Osteocyte (in vitro differentiated cells): ENCODE measurements around the gene LAMC2. TPM values are rescaled to one million over a fixed set of nuclear protein-coding genes. Genes with fewer than 3 reads are reported as not detected.

Experiments used
- DNase-seq: peaks from one replicate; pipeline ENCODE4 v3.0.0; 2021; ENCODE audit warnings: mixed read lengths; ENCODE audit not compliant: unreplicated experiment; ENCODE audit errors: extremely low spot score
- H3K27ac Mint-ChIP-seq: one replicate; pipeline ENCODE4 v1.8.0; 2021; ENCODE audit warnings: mild to moderate bottlenecking, mixed read lengths; ENCODE audit not compliant: unreplicated experiment
- H3K27me3 Mint-ChIP-seq: one replicate; pipeline ENCODE4 v1.8.0; 2021; ENCODE audit warnings: mixed read lengths; ENCODE audit not compliant: unreplicated experiment
- H3K36me3 Mint-ChIP-seq: one replicate; pipeline ENCODE4 v1.8.0; 2021; ENCODE audit warnings: mixed read lengths; ENCODE audit not compliant: unreplicated experiment
- H3K4me1 Mint-ChIP-seq: one replicate; pipeline ENCODE4 v1.8.0; 2021; ENCODE audit warnings: mixed read lengths; ENCODE audit not compliant: unreplicated experiment
- H3K4me3 Mint-ChIP-seq: one replicate; pipeline ENCODE4 v1.8.0; 2021; ENCODE audit warnings: mild to moderate bottlenecking, moderate library complexity, mixed read lengths; ENCODE audit not compliant: unreplicated experiment
- H3K9me3 Mint-ChIP-seq: one replicate; pipeline ENCODE4 v1.8.0; 2021; ENCODE audit warnings: mixed read lengths; ENCODE audit not compliant: unreplicated experiment
- CTCF ChIP-seq: fragments of 200-600 bp; sonication (generic); IDR thresholded peaks from 2 replicates; pipeline ENCODE4 v1.5.0; 2021; ENCODE audit warnings: antibody characterized with exemption, mild to moderate bottlenecking, moderate library complexity
- total RNA-seq: library from RNA; stranded (reverse); gene quantifications from 2 replicates; pipeline ENCODE4 v1.2.1, GENCODE V29; 2021

LAMC2 gene
- total RNA-seq, 1 donor from 2014 or later: 3.5 TPM

GRCh38 chr1:183205196-183205781 lies 19.2 kb downstream of the LAMC2 start:
- TF ChIP-seq CTCF: no peak

GRCh38 chr1:183206538-183207122 lies 20.6 kb downstream of the LAMC2 start:
- H3K36me3 Mint-ChIP-seq: no peaks in the 10 kb centered on the region
- DNase-seq: no peak
- TF ChIP-seq CTCF: no peak

More at GRCh38 chr1:183205196-183205781, 19.2 kb downstream of the LAMC2 start:
- Mint-ChIP-seq H3K4me3 (no peak overlapping the region), H3K36me3 (no peaks in the 10 kb centered on the region), H3K27me3 (no peaks in the 10 kb centered on the region), H3K27ac (no peak overlapping the region), H3K4me1 (no peaks in the 10 kb centered on the region), H3K9me3 (no peaks in the 10 kb centered on the region)
- DNase-seq: no peak

GRCh38 chr1:183209533-183210158 lies 23.6 kb downstream of the LAMC2 start:
- H3K27me3 Mint-ChIP-seq: no peaks in the 10 kb centered on the region
- no peak overlapping the region for H3K4me3 Mint-ChIP-seq
- no peaks in the 10 kb centered on the region for H3K9me3 Mint-ChIP-seq

More at GRCh38 chr1:183206538-183207122, 20.6 kb downstream of the LAMC2 start:
- Mint-ChIP-seq H3K9me3 (no peaks in the 10 kb centered on the region), H3K4me1 (no peaks in the 10 kb centered on the region), H3K27ac (no peak overlapping the region), H3K27me3 (no peaks in the 10 kb centered on the region), H3K4me3 (no peak overlapping the region)

GRCh38 chr1:183210681-183211080 lies 24.6 kb downstream of the LAMC2 start:
- Mint-ChIP-seq H3K4me3 (no peak overlapping the region), H3K27ac (no peak overlapping the region), H3K4me1 (no peaks in the 10 kb centered on the region), H3K27me3 (no peaks in the 10 kb centered on the region), H3K36me3 (no peaks in the 10 kb centered on the region), H3K9me3 (no peaks in the 10 kb centered on the region)
- no peak for TF ChIP-seq CTCF
- DNase-seq: no peak

More at GRCh38 chr1:183209533-183210158, 23.6 kb downstream of the LAMC2 start:
- DNase-seq: no peak
- Mint-ChIP-seq H3K36me3 (no peaks in the 10 kb centered on the region), H3K27ac (no peak overlapping the region), H3K4me1 (no peaks in the 10 kb centered on the region)
- no peak for TF ChIP-seq CTCF

GRCh38 chr1:183212870-183213269 lies 26.8 kb downstream of the LAMC2 start:
- DNase-seq: no peak
- no peak for TF ChIP-seq CTCF
- Mint-ChIP-seq H3K27me3 (no peaks in the 10 kb centered on the region), H3K4me3 (no peak overlapping the region), H3K27ac (no peak overlapping the region), H3K36me3 (no peaks in the 10 kb centered on the region), H3K4me1 (no peaks in the 10 kb centered on the region), H3K9me3 (no peaks in the 10 kb centered on the region)
